Pancreas (tissue), 10 donors: ENCODE measurements around the gene LNX2. TPM values are rescaled to one million over a fixed set of nuclear protein-coding genes. Genes with fewer than 3 reads are reported as not detected.

Experiments
- ATAC-seq, 4 donors: fragments of 200-7000 bp; cut with Tn5 transposase; one replicate each; pipeline versions ENCODE4 v1.8.0 to v1.9.1; 2020; ENCODE audit warnings: mild to moderate bottlenecking in 4 of 4, moderate library complexity in 4 of 4
- DNase-seq, 6 donors: peaks; one replicate each; pipeline ENCODE4 v3.0.0-alpha.2; 2020
- FAIRE-seq: peaks from 2 replicates; lab custom pipeline; 2012; peaks lifted over from hg19 to GRCh38; lab: Jason Lieb, UNC
- H3K27ac ChIP-seq, 4 donors: fragments of 200-600 bp; sonication (generic); 1 replicate in 3 of 4; 2 replicates in 1 of 4; pipeline versions ENCODE4 v1.5.0 to v1.8.0; 2020
- H3K27me3 ChIP-seq, 4 donors: fragments of 200-600 bp; one replicate each; pipeline ENCODE4 v1.8.0; 2021
- H3K36me3 ChIP-seq, 3 donors: fragments of 200-600 bp; sonication (generic) in 1 of 3; one replicate each; pipeline versions ENCODE4 v1.5.0 to v1.8.0; 2020 to 2021
- H3K4me1 ChIP-seq, 3 donors: fragments of 200-600 bp; one replicate each; pipeline ENCODE4 v1.8.0; 2021
- H3K4me3 ChIP-seq, 4 donors: fragments of 200-600 bp; sonication (generic) in 2 of 4; one replicate each; pipeline versions ENCODE4 v1.5.0 to v1.8.0; 2020 to 2021
- H3K9me3 ChIP-seq, 4 donors: fragments of 200-600 bp; one replicate each; pipeline ENCODE4 v1.8.0; 2021
- CTCF ChIP-seq, 4 donors: fragments of 200-600 bp; sonication (generic) in 3 of 4; IDR thresholded peaks; one replicate each; pipeline versions ENCODE4 v1.5.0 to v1.8.0; 2021; ENCODE audit warnings: antibody characterized with exemption in 4 of 4
- WGBS, 2 donors: extraction: QIAGEN DNeasy Blood & Tissue Kit; methylation state at CpG; one replicate each; pipeline ENCODE4 v1.1.7; 2013; 5-methylcytosine and 5-hydroxymethylcytosine counted together
- intact Hi-C, 3 donors: fragments of 100-400 bp; cut with DNase I; formaldehyde crosslinking; loops; one replicate each; pipeline versions ENCODE4 v1.11.1 to v1.14.2; 2022
- polyA plus RNA-seq, 2 donors: library from polyadenylated mRNA; stranded (reverse); fragments of 200-250 nt; gene quantifications; one replicate each; pipeline ENCODE4 v1.2.3, GENCODE V29; 2013
- total RNA-seq, 6 donors: library from RNA; stranded (reverse); fragmentation: NEBNext Ultra II Directional in 4 of 6; extraction: Animal tissue kit (Norgen Biotek cat#: 25700) in 4 of 6; gene quantifications; one replicate each; pipeline versions ENCODE4 v1.2.1 to v1.2.4, GENCODE V29; 2021 to 2023
- donor health status: healthy with polysubstance abuse.
- donor health status: DM: no; HTN: no; CAD: no; lungs with moderate emphysema.
- donor health status: DM: no; HTN: no; CAD: no.
- donor health status: control.
- donor health status: control.
- donor health status: Bipolar disorder and iron deficiency.
- donor health status: DM: yes; HTN: yes; CAD: no.
- donor health status: DM: no; HTN: no; CAD: no.
- donor health status: DM: no; HTN: no; CAD: no.
- donor health status: DM: yes; HTN: yes; CAD: no.

LNX2 gene
- total and polyA plus RNA-seq, 8 donors = 4.9 to 18.9 (median 14.1) TPM

DNA sequence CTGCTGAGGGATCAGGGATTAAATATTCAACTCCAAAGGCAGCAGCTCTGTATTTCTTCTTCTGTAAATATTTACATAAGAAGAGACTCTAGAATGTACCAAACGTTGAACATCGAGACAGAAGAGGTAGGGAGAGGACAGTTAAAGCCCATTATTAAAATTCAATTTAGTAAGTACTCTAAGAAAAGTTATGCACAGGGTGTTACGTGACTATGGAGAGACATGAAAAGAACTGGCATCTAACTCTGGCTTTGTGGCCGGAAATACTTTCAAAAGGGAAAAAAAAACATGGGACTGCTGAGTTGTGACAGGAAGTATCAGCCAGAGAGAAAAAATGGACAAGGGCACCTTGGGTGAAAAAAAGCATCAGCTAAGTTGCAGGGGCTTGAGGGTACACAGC is 36.7 kb downstream of the LNX2 start:
- no peak for FAIRE-seq
- Histone ChIP-seq H3K4me3 (no peak overlapping the region), H3K9me3 (no peaks in the 10 kb centered on the region), H3K4me1 (peaks cover 5 to 8% (median 6%) of the 10 kb centered on the region in 3 donors), H3K27ac (no peak overlapping the region), H3K36me3 (peaks cover 0 to 9% (median 0%) of the 10 kb centered on the region in 3 donors), H3K27me3 (no peaks in the 10 kb centered on the region)
- intact Hi-C loops = no loop called here
- no peak for TF ChIP-seq CTCF (IDR thresholded peaks at IDR 0.05)
- peak in 1 of 4 donors; percentile 15 for ATAC-seq
- WGBS, 2 donors = 26 to 36% methylated on average over 4 of the region's 4 CpGs
- no peak for DNase-seq

DNA sequence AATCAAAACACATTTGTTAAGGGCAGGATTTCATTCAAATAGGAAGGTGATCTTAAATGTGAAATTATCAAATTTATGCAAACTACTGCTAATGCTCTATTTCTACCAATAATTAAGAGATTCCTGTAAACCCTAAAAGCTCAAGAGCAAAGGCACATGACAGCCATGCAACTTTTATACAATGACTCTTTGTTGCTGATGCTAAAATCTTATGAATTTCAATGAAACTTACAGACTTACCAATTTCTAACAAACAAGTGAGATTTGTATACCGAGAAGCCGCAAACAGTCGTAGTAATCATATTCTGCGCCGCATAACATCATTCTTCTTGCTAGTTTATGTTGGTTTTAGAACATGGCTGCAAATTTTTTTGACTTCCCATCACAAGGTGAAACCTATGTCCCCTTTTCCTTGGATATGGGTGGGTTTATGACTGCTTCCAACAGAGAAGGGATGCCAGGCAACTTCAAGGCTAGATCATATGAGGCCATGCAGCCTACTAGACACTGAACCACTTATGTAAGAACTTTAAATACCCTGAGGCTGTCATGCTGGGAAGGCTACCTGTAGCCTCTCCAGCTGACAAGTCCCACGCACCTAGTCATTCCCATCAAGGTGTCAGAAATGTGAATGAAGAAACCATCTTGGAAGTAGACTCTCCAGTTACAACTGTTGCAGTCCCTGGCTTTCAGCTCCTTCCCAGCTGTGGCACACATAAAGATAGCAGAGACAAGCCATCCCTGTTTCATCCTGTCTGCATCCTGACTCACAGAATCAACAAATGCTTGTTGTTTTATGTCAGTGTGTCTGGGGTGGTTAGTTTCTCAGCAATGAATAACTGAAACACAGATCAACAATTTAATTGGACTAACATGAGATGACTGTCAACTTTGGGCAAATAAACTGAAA is 42.0 kb downstream of the LNX2 start:
- intact Hi-C loops = no loop called here
- peaks cover 5 to 18% (median 6%) of the 10 kb centered on the region in 3 donors for H3K4me1 ChIP-seq
- FAIRE-seq (no peak), DNase-seq (no peak), ATAC-seq (peak in 2 of 4 donors; percentile 21 to 25)
- WGBS, 2 donors = 93% methylated on average over 6 of the region's 6 CpGs
- no peak overlapping the region for H3K27ac ChIP-seq
- H3K4me3 ChIP-seq = no peak overlapping the region
- no peaks in the 10 kb centered on the region for H3K27me3 ChIP-seq
- no peak for TF ChIP-seq CTCF (IDR thresholded peaks at IDR 0.05)
- H3K36me3 ChIP-seq = peaks cover 0 to 13% (median 0%) of the 10 kb centered on the region in 3 donors
- no peaks in the 10 kb centered on the region for H3K9me3 ChIP-seq

GRCh38 chr13:27574661-27575060 is 45.7 kb downstream of the LNX2 start:
- no peak for ATAC-seq
- WGBS, 2 donors = 96 to 100% methylated on average over 1 of the region's 1 CpG
- TF ChIP-seq CTCF (IDR thresholded peaks at IDR 0.05) = no peak

DNA sequence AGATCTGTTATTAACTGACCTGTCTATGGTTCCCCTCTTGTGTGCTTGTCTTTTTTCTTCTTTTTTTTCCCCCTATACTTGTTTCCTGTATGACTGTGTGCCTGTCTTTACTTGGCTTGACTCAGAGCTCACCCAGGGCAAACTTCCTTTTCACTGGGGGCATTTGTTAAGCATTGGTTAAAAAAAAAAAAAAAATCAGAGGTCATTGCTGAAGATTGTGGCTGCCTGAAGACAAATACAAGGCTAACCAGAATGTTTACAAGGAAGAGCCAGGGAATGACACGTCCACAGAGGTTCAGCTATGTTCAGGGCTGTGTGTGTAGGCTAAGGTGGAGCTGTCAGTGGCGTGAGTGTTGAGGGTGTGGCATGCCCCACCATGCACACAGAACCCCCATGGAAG is 47.1 kb downstream of the LNX2 start:
- H3K4me3 ChIP-seq = no peak overlapping the region
- ATAC-seq (peak; percentile 21 to 50 (median 32)), FAIRE-seq (no peak), DNase-seq (no peak)
- H3K9me3 ChIP-seq = no peaks in the 10 kb centered on the region
- 73 to 76% methylated on average over 2 of the region's 2 CpGs for WGBS, 2 donors
- intact Hi-C loops = no loop called here
- H3K36me3 ChIP-seq = peaks cover 0 to 14% (median 0%) of the 10 kb centered on the region in 3 donors
- peaks cover 0 to 16% (median 10%) of the 10 kb centered on the region in 3 donors for H3K4me1 ChIP-seq
- TF ChIP-seq CTCF (IDR thresholded peaks at IDR 0.05) = no peak
- H3K27ac ChIP-seq = no peak overlapping the region
- no peaks in the 10 kb centered on the region for H3K27me3 ChIP-seq

More at GRCh38 chr13:27574661-27575060, 45.7 kb downstream of the LNX2 start:
- intact Hi-C loops = no loop called here
- no peaks in the 10 kb centered on the region for H3K9me3 ChIP-seq
- no peak for FAIRE-seq
- no peak for DNase-seq
- H3K27me3 ChIP-seq = no peaks in the 10 kb centered on the region
- no peak overlapping the region for H3K4me3 ChIP-seq
- no peak overlapping the region for H3K27ac ChIP-seq
- peaks cover 0 to 4% (median 0%) of the 10 kb centered on the region in 3 donors for H3K36me3 ChIP-seq
- peaks cover 6 to 24% (median 10%) of the 10 kb centered on the region in 3 donors for H3K4me1 ChIP-seq
